Left lung (tissue), 10 donors: ENCODE data around the gene CFAP77. TPM values are rescaled to one million over a fixed set of nuclear protein-coding genes. Genes with fewer than 3 reads are reported as not detected.

Experiments used
- ATAC-seq: fragments of 200-7000 bp; cut with Tn5 transposase; one replicate; pipeline ENCODE4 v1.9.1; 2020; ENCODE audit warnings: moderate library complexity
- DNase-seq, 4 donors: peaks; one replicate each; pipeline ENCODE4 v3.0.0-alpha.2; 2013 to 2020
- H3K27ac ChIP-seq, 2 donors: fragments of 200-600 bp; sonication (generic) in 1 of 2; one replicate each; pipeline versions ENCODE4 v1.5.0 to v1.8.0; 2020 to 2021
- H3K27me3 ChIP-seq, 2 donors: fragments of 200-600 bp; sonication (generic) in 1 of 2; one replicate each; pipeline versions ENCODE4 v1.5.0 to v1.8.0; 2020 to 2021
- H3K36me3 ChIP-seq, 2 donors: fragments of 200-600 bp; sonication (generic) in 1 of 2; one replicate each; pipeline versions ENCODE4 v1.5.0 to v1.8.0; 2020 to 2021
- H3K4me1 ChIP-seq, 2 donors: fragments of 200-600 bp; one replicate each; pipeline ENCODE4 v1.8.0; 2021
- H3K4me3 ChIP-seq, 2 donors: fragments of 200-600 bp; sonication (generic) in 1 of 2; one replicate each; pipeline versions ENCODE4 v1.5.0 to v1.8.0; 2020 to 2021; ENCODE audit warnings: mild to moderate bottlenecking in 1 of 2
- H3K9me3 ChIP-seq, 2 donors: fragments of 200-600 bp; sonication (generic) in 1 of 2; one replicate each; pipeline versions ENCODE4 v1.5.0 to v1.8.0; 2020 to 2021
- intact Hi-C, 2 donors: fragments of 100-400 bp; cut with DNase I; formaldehyde crosslinking; loops; one replicate each; pipeline versions ENCODE4 v1.11.2 to v1.14.2; 2022
- polyA plus RNA-seq, 6 donors: library from polyadenylated mRNA; unstranded; fragments of 120-200 nt; gene quantifications; one replicate each; pipeline ENCODE4 v1.2.1, GENCODE V29; 2013; ENCODE audit not compliant: insufficient read length in 6 of 6
- total RNA-seq, 2 donors: library from RNA; stranded (reverse); fragmentation: NEBNext Ultra II Directional; extraction: Animal tissue kit (Norgen Biotek cat#: 25700); gene quantifications; one replicate each; pipeline ENCODE4 v1.2.1, GENCODE V29; 2021
- TF ChIP-seq, protein P1 (sequence below), 2 donors: fragments of 200-600 bp; sonication (generic) in 1 of 2; IDR thresholded peaks; one replicate each; pipeline versions ENCODE4 v1.5.0 to v1.8.0; 2021; ENCODE audit warnings: antibody characterized with exemption in 2 of 2
- donor health status: DM: no; HTN: yes; CAD: no.
- donor health status: DM: no; HTN: no; CAD: no.

The CFAP77 gene
- total and polyA plus RNA-seq, 8 donors = 0.50 to 3.7 (median 2.4) TPM; not detected in 1

GRCh38 chr9:132381966-132382541, 28.0 kb upstream of the CFAP77 start:
- Histone ChIP-seq H3K4me3 (no peak overlapping the region), H3K27ac (peak overlapping the region; percentile 13 to 61), H3K4me1 (peaks cover 0 to 21% of the 10 kb centered on the region in 2 donors), H3K9me3 (no peaks in the 10 kb centered on the region), H3K27me3 (no peaks in the 10 kb centered on the region), H3K36me3 (peaks cover 0 to 66% of the 10 kb centered on the region in 2 donors)
- intact Hi-C loops = no loop called here
- TF ChIP-seq, protein P1, sequence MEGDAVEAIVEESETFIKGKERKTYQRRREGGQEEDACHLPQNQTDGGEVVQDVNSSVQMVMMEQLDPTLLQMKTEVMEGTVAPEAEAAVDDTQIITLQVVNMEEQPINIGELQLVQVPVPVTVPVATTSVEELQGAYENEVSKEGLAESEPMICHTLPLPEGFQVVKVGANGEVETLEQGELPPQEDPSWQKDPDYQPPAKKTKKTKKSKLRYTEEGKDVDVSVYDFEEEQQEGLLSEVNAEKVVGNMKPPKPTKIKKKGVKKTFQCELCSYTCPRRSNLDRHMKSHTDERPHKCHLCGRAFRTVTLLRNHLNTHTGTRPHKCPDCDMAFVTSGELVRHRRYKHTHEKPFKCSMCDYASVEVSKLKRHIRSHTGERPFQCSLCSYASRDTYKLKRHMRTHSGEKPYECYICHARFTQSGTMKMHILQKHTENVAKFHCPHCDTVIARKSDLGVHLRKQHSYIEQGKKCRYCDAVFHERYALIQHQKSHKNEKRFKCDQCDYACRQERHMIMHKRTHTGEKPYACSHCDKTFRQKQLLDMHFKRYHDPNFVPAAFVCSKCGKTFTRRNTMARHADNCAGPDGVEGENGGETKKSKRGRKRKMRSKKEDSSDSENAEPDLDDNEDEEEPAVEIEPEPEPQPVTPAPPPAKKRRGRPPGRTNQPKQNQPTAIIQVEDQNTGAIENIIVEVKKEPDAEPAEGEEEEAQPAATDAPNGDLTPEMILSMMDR (IDR thresholded peaks at IDR 0.05) = no peak
- DNase-seq (no peak), ATAC-seq (peak; percentile 24)

- Histone ChIP-seq H3K36me3 (peaks cover 0 to 79% of the 10 kb centered on the region in 2 donors), H3K27me3 (no peaks in the 10 kb centered on the region), H3K27ac (peak overlapping the region in 1 of 2 donors; percentile 38), H3K9me3 (no peaks in the 10 kb centered on the region), H3K4me1 (peaks cover 0 to 21% of the 10 kb centered on the region in 2 donors), H3K4me3 (no peak overlapping the region)
- intact Hi-C loops = no loop called here
- DNase-seq = no peak
- TF ChIP-seq, protein P1 (IDR thresholded peaks at IDR 0.05) = no peak
- ATAC-seq = no peak
These were observed 26.5 kb upstream of the CFAP77 start for GRCh38 chr9:132383462-132383883.

DNA sequence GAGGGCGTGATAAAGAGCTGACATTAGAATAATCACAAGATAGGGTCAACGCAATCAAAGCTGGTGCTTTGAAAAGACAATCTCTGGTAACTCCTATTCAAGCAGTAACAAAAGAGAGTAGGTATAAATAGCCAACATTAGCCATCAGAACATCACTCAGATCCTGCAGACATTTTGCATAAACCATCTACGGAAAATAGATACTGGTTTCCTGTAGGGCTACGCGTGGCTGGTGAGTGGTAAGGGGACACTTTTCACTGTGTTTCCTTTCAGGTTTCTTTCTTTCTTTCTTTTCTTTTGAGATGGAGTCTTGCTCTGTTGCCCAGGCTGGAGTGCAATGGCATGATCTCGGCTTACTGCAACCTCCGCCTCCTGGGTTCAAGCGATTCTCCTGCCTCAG, 25.6 kb upstream of the CFAP77 start:
- peaks cover 0 to 21% of the 10 kb centered on the region in 2 donors for H3K4me1 ChIP-seq
- TF ChIP-seq, protein P1 (IDR thresholded peaks at IDR 0.05) = no peak
- no peak overlapping the region for H3K27ac ChIP-seq
- no peaks in the 10 kb centered on the region for H3K27me3 ChIP-seq
- H3K36me3 ChIP-seq = peaks cover 0 to 79% of the 10 kb centered on the region in 2 donors
- ATAC-seq (no peak), DNase-seq (no peak)
- no peak overlapping the region for H3K4me3 ChIP-seq
- H3K9me3 ChIP-seq = no peaks in the 10 kb centered on the region
- intact Hi-C loops = no loop called here

- Histone ChIP-seq H3K4me1 (peaks cover 0 to 20% of the 10 kb centered on the region in 2 donors), H3K4me3 (no peak overlapping the region), H3K36me3 (peaks cover 0 to 86% of the 10 kb centered on the region in 2 donors), H3K27me3 (no peaks in the 10 kb centered on the region), H3K9me3 (no peaks in the 10 kb centered on the region), H3K27ac (no peak overlapping the region)
- intact Hi-C loops = no loop called here
- no peak for ATAC-seq
- DNase-seq = no peak
- TF ChIP-seq, protein P1 (IDR thresholded peaks at IDR 0.05) = no peak
These were observed 22.9 kb upstream of the CFAP77 start for GRCh38 chr9:132387133-132387532.

DNA sequence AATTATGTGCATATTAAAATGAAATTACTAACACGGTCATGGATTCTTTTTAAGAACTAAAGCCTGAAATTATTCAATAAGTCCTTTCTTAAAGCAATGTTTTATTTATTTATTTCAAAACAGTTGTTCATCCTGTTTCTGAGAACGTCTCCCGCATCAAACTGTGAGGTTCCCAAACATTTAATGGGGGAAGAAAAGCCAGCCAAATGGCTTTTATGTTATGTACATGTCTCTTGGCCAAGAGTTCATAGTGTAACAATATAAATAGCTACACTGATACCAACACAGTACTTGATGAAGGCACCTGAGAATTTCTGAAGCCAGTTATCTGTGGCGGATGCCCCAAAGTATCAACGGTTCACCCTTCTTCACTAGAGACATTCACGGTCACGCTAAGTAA, 19.0 kb upstream of the CFAP77 start:
- Histone ChIP-seq H3K4me1 (no peaks in the 10 kb centered on the region), H3K27ac (no peak overlapping the region), H3K4me3 (no peak overlapping the region), H3K9me3 (no peaks in the 10 kb centered on the region), H3K36me3 (peaks cover 0 to 100% of the 10 kb centered on the region in 2 donors), H3K27me3 (no peaks in the 10 kb centered on the region)
- intact Hi-C loops = no loop called here
- ATAC-seq = no peak
- TF ChIP-seq, protein P1 (IDR thresholded peaks at IDR 0.05) = no peak
- DNase-seq = no peak
